Right ventricle myocardium inferior (tissue), 1 donor: ENCODE measurements around the gene PSG1. TPM values are rescaled to one million over a fixed set of nuclear protein-coding genes. Genes with fewer than 3 reads are reported as not detected.
"Not testable (repeated sequence)": the region's sequence is repeated elsewhere in the genome, so short reads cannot be mapped to it uniquely, and the experiment has no call there.

Experiments
- ATAC-seq: fragments of 200-7000 bp; cut with Tn5 transposase; one replicate; pipeline ENCODE4 v1.9.1; 2020; ENCODE audit warnings: mild to moderate bottlenecking, moderate library complexity
- DNase-seq: peaks from one replicate; pipeline ENCODE4 v3.0.0; 2021; ENCODE audit errors: missing footprints
- intact Hi-C: fragments of 100-400 bp; cut with DNase I; formaldehyde crosslinking; loops from one replicate; pipeline ENCODE4 v1.11.0; 2022
- long read RNA-seq: library from polyadenylated mRNA; unstranded; transcript quantifications from one replicate; pipeline ENCODE4 v2.0.0, GENCODE V29; 2021
- total RNA-seq: library from RNA; stranded (reverse); fragmentation: NEBNext Ultra II Directional; extraction: Animal tissue kit (Norgen Biotek cat#: 25700); gene quantifications from one replicate; pipeline ENCODE4 v1.2.1, GENCODE V29; 2021
- donor health status: DM: no; HTN: yes; CAD: no; lungs with severe emphysema.

Gene PSG1
- not detected for total RNA-seq
- long read RNA-seq = 0 reads

DNA sequence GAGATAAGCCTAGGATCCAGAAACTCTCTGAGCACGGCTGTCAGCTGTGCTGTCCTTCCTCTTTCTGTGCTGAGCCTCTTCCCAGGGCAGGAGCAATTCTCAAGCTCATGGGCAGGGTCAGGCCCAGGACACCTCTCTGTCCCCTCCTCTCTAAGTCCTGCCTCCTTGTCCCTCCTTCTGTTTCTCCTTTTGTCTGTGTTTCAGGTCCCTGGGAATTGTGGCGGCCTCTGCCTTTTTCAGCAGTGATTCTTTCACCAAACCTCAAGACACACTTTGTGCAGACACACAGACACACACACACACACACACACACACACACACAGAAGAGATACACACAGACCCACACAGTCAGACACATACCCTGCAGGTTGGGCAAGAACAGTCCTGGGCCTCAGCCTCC is at the start of gene PSG1:
PSG1 (minus strand) TSS at position 101 of the 400 bp plus-strand sequence. CDS start 132 bp downstream, outside the sequence.
- DNase-seq = no peak
- intact Hi-C loops = no loop called here
- ATAC-seq = no peak

DNA sequence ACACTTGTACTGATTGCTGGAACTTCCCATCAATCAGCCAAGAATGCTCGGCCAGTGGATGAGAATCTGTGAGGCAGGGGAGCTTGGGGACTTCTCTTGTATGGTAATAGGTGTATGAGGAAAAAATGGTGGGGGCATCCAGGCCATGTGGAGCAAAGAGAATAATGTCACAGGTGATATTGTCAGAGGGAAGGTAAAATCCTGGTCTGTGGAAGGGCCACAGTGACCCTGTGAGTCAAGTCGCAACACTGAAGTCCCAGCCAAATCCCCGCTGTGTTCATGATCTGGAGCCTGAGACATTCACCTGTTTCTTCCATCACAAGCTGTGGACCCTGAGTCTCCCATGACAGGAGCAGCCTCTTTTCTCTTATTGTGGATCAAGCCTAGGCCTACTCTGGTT is 49.4 kb upstream of the PSG1 start:
- no peak for DNase-seq
- ATAC-seq = no peak

DNA sequence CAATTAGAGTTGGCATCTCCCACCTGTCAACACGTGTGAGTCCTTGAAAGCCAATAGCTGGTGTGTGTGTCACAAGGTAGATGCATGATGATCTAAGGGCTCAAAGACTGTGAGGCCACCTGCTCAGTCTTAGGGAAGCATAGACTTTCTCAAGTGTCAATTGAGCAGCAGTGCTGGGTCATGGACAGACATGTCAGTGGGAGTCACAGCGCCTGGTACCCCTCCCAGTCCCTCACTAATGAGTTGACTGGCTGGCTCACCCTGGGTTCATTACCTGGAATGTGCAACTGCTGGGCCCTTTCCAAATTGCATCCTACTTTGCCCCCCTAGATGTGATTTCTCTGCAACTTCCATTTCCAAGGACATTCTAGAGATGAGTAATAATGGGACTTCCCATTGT is 47.3 kb upstream of the PSG1 start:
- ATAC-seq (no peak), DNase-seq (no peak)
- intact Hi-C loops = no loop called here

More for the DNA sequence above, 49.4 kb upstream of the PSG1 start:
- intact Hi-C loops = no loop called here

DNA sequence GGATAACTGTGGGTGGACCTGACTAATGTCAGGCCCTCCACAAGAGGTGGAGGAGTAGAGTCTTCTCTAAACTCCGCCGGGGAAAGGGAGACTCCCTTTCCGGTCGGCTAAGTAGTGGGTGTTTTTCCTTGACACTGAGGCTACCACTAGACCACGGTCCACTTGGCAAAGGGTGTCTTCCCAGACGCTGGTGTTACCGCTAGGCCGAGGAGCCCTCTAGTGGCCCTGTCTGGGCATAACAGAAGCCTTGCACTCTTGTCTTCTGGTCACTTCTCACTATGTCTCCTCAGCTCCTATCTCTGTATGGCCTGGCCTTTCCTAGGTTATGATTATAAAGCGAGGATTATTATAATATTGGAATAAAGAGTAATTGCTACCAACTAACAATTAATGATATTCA is 43.6 kb upstream of the PSG1 start:
- ATAC-seq, DNase-seq, intact Hi-C loops: not testable (repeated sequence)

DNA sequence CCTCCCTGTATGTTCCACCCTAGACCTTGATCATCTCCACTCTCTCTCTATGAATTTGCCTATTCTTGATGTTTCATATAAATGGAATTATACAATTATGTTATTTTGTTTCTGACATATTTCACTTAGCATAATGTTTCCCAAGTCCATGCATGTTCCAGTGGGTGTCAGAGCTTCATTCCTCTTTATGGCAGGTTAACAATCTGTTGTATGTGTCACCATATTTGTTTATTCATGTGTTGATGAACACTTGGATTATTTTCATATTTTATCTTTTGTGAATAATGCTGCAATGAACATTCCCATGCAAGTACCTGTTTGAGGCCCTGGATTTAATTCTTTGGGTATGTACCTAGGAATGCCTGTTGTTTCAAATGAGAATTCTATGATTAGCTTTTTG is 41.5 kb upstream of the PSG1 start:
- ATAC-seq, DNase-seq, intact Hi-C loops: not testable (repeated sequence)

DNA sequence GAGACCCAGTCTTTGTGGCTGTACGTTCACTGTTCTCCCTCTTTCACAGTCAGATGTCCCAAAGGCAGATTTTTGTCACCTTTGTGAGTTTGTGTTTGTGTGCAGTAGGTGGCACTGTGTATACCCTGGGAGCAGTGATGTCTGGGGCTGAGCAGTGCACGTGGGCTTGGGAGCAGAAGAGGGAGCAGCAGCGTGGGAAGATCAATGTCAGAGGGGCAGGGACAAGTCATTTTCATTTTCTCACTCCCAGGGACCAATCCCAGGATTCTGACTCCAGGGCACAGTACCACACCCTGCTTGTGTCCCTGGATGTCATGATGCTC is 40.2 kb upstream of the PSG1 start:
- DNase-seq = no peak
- intact Hi-C loops = no loop called here
- ATAC-seq = no peak

DNA sequence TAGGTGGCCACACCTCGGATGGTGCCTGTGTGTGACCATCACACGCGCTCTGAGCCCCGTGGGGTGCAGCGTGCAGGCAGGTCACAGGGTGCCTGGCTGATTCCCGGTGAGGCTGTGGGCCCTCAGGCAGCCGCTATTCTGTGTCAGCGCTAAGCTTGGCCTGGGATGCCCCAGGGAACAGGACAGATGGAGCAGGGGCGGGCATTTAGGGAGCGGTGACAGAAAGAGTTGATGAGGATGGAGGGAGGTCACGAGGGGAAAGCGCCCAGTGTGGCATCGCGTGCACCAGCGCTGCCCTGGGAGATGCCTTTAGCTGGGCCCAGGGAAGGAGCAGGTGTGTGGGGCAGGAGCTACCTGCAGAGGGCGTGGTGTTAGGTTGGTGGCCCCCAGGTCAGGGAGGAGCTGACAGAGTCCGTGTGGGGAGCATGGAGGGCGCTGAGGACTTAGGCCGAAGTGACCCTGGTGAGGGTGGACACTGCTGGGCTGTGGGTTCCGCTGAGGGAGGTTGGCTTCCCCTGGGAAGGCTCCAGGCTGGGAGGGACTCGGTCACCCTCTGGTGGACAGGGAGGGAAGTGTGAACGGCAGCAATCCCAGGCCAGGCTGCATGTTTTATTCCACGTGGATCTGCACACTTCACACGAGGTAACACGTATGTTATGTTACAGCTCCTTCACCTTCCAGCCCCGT is 39.7 kb upstream of the PSG1 start:
- DNase-seq, intact Hi-C loops, ATAC-seq: not testable (repeated sequence)

DNA sequence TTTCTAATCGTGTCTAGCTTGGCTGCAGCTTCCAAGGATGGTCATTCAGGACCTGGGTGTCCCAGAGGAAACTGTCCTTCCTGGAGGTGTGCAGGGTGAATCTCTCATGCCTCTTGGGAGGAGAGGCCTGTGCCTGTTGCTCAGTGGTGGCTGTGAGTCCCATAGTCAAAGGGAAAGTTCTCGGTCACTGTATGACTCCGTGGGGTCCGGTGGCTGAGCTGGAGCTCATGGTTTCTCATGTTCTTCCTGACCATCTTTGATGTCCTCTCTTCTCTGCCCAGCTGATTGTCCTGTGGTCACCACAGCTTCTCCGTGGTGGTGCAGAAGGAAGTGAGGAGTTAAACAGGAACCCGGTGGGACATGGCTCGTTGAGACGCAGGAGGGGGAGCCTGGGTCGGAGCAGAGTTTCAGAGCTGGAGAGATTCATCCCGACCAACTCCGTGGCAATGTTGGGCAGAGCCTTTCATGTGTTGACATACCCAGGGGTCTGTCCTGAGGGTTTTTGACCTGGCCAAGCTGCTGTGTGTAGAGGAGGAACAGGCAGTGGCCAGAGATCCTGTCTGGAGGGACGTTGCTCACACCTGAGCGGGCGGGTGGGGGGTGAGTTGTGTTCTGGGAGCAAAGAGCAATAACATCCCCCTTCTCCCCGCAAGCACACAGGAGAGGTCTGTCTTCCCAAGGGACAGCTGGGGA is 39.0 kb upstream of the PSG1 start:
- intact Hi-C loops, DNase-seq, ATAC-seq: not testable (repeated sequence)

DNA sequence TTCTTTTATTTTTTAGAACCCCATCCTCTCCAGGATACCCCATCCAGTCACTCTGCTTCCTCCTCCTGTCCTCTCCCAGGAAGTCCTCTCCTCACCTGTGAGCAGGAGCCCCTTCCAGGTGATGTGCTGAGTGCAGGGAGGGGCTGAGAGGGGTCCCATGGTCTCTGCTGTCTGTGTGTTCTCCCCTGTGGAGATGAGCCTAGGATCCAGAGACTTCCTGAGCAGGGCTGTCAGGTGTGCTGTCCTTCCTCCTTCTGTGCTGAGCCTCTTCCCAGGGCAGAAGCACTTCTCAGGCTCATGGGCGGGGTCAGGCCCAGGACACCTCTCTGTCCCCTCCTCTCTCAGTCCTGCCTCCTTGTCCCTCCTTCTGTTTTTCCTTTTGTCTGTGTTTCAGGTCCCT is 38.1 kb upstream of the PSG1 start, which contains the start of gene PSG6:
PSG6 (minus strand) TSS at position 261 of the 400 bp plus-strand sequence; CDS start at position 159, 102 bp downstream.
- DNase-seq, ATAC-seq, intact Hi-C loops: not testable (repeated sequence)

DNA sequence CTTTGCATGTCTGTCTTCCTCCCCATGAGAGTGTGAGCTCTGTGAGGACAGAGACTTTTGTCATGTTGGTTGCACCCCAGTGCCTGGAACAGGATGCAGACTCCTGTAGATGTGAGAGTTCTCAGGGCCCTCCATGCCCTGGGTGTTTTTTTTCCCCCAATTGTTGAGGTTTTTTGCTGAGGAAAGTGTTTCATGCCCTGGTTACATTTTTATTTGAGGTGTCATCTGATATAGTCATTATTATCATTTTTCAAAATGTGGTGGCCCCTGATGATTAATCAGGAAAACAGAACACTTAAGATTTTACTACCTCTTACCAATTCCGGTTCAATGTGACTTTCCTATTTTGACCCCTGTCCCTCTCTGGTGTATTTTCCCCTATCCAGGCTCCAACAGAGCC is 37.4 kb upstream of the PSG1 start:
- ATAC-seq, DNase-seq, intact Hi-C loops: not testable (repeated sequence)

DNA sequence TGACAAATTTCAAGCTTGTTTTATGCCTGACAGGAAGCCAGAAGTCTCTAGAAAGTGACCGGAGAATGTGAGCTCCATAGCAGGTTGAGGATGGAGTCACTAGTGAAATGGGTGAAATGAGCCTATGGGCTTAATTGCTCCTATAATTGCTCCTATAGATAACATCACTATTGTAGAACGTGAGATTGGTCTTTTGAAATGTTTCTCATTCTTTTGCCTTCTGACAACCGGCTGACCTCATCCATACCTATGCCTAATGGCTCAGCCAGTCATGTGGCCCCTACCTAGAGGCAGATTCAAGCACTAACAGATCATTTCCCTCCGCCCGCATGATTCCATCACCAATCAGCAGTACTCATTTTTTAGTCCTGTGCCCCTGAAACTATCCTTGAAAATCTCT is 34.0 kb upstream of the PSG1 start:
- intact Hi-C loops, ATAC-seq: not testable (repeated sequence)

DNA sequence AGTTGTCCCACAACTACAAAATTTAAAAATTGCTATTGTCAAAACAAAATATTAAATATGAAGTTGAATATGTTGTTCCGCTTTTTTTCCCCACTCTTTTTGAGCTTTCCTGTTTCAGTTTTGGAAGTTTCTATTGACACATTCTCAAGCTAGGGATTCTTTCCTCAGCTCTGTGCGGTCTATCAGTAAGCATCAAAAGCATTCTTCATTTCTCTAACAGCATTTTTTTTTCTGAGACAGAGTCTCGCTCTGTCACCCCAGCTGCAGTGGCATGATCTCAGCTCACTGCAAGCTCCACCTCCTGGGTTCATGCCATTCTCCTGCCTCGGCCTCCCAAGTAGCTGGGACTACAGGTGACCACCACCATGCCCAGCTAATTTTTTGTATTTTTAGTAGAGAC is 33.4 kb upstream of the PSG1 start:
- intact Hi-C loops, DNase-seq, ATAC-seq: not testable (repeated sequence)

More for the DNA sequence above, 34.0 kb upstream of the PSG1 start:
- not testable (repeated sequence) for DNase-seq

DNA sequence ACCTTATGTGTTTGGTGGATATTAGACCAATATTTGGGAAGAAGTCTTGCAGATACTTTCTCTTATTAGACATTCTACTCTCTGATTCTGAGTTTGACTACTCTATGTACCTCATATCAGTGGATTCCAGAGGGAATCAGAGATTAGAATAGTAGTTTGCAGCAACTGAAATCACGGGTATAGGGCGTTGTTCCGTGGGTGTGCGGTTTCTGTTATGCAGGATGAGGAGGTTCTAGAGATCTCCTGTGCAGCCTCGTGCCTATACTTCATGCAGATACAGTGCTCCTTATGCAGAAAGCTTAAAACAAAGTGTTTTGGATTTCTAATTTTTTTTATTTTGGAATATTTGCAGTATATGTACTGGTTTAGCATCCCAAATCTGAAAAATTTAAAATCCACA is 32.2 kb upstream of the PSG1 start:
- intact Hi-C loops, ATAC-seq, DNase-seq: not testable (repeated sequence)

DNA sequence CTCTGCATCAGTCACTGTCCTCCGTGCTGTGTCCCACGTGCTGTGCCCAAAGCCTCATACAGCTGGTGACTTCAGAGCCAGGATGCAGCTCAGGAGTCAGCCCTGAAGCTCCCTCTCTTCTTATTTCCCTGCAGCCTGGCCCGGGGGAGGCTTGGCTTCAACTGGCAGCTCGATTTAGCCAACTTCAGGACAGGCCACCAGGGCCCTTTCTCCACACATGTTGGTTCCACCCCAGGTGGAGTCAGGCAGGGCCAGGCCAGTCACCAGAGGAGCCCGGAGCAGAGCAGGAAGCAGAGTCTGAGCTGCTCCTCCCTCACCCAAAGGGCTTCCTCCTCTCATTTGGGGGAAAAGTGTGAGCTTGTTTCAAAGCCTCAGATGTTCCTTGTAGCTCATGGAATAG is 26.6 kb upstream of the PSG1 start:
- ATAC-seq, DNase-seq, intact Hi-C loops: not testable (repeated sequence)

DNA sequence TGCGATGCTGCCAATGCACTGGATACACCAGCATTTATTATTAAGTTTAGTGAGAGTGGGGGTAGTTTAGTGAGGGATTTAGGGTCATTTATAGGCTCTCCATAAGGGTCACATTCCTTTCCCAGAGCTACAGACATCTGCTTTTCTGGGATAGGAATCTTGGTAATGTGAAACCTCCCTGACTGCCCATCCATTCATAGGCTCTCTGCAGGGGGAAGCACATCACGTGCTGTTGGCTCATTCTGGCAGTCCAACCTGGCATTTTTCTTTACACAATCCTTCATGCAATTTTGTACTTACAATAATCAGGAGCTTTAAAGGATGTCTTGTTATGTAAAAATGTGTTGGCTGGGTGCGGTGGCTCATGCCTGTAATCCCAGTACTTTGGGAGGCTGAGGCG is 21.0 kb upstream of the PSG1 start:
- ATAC-seq, intact Hi-C loops: not testable (repeated sequence)

DNA sequence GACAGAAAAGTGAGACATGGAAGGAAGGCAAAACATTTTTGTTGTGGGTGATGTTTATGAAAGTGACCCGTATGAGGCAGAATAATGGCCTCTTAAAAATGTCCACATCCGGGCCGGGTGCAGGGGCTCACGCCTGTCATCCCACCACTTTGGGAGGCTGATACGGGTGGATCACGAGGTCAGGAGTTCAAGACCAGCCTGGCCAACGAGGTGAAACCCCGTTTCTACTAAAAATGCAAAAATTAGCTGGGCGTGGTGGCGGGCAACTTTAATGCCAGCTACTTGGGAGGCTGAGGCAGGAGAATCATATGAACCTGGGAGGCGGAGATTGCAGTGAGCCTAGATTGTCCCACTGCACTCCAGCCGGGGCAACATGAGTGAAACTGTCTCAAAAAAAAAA is 20.2 kb upstream of the PSG1 start:
- DNase-seq, intact Hi-C loops, ATAC-seq: not testable (repeated sequence)

More for the DNA sequence above, 21.0 kb upstream of the PSG1 start:
- DNase-seq = not testable (repeated sequence)

DNA sequence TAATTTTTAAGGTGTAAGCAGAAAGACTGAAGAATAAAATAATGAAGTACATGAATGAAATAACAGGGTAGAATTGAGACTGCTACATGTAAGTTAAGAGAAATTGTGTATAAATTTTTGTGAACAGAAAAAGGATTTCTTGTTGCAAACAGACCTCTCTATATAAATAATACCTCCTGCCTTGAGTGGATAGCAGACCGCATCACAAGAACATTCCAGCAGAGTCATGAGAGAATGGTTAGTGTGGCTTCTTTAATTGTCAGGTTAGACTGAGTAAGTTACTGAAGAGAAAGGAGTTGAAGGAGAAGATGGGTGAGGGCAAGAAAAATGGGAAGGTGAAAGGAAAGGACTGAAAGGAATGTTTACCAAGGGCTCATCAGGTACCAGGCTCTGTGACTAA is 19.6 kb upstream of the PSG1 start:
- intact Hi-C loops, DNase-seq, ATAC-seq: not testable (repeated sequence)

DNA sequence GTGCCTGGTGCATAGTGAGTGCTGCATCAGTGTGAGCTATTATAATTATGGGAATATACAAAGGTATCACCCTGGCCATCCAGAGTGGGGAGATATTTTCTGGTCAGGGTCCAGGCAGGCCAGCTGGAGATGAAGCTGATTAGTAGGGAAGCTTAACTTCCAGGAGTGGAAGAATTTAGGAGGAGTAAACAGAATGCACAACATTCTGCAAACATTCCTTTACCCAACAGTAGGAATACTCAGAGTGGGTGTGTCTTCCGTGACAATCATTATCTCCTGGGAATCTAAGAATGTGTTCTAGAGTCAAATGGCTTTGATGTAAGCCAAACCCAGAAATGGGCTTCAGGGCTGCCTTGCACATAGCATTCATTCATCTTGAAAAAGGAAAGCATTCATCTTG is 19.1 kb upstream of the PSG1 start:
- DNase-seq, intact Hi-C loops, ATAC-seq: not testable (repeated sequence)

DNA sequence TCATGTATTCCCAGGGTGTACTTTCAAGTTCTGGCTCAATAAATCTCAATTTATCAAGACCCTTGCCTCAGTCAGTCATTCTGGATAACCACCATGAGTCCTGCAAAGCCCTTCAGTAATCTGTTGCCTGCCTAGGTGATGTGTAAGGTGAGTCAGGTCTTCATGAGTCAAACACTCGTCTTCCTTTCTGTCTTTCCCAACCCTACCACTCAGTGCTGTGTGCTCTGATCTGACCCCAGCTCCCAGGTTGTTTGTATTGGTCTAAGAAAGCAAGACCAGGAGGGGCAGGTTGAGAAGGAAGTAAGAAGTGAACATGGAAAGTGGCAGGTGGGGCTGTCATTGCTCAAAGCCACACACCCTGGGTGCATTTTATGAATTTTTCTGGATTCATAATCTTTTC is 18.2 kb upstream of the PSG1 start:
- intact Hi-C loops, DNase-seq, ATAC-seq: not testable (repeated sequence)

DNA sequence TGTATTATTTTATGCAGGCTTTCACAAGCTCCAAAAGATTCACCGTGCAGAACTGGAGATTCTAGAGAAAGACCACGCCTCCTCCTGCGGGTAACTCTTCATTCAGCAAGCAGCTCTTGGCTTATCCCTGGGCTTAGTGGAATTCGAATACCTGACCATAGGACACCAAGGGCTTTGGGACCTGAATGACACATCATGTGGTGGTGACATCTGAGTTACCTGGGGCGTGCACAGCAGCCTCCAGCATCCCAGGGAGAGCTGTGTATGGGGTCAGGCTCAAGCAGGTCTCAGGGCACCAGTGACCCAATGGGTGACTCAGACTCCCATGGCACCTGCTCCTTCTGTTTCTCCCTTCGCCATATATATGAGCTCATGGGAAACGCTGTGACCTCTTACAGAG is 10.9 kb upstream of the PSG1 start:
- intact Hi-C loops, ATAC-seq, DNase-seq: not testable (repeated sequence)
